CD4-positive, alpha-beta T cell (primary cell): Measurements from ENCODE around the gene ATP8B3. TPM values are rescaled to one million over a fixed set of nuclear protein-coding genes. Genes with fewer than 3 reads are reported as not detected.

ENCODE experiments used
- ATAC-seq: fragments of 200-7000 bp; cut with Tn5 transposase; one replicate; pipeline ENCODE4 v1.10.0; 2022; ENCODE audit warnings: mild to moderate bottlenecking; ENCODE audit not compliant: poor library complexity
- CTCF ChIA-PET: fragments of 350-600 bp; sonication (Branson Sonifier 250); formaldehyde crosslinking; loops from one replicate; lab custom pipeline; 2021; ENCODE audit warnings: antibody characterized with exemption, inconsistent platforms; lab: Charles Lee
- POLR2A ChIA-PET: fragments of 350-600 bp; sonication (Branson Sonifier 250); formaldehyde crosslinking; loops from one replicate; lab custom pipeline; 2021; ENCODE audit warnings: antibody characterized with exemption, inconsistent platforms; lab: Charles Lee
- DNase-seq, 14 experiments: peaks; one replicate each; pipeline ENCODE4 v3.0.0-alpha.2; 2013 to 2020; ENCODE audit warnings: mixed read lengths in 2 of 14
- H3K27ac ChIP-seq, 2 donors: one replicate each; pipeline versions ENCODE4 v1.5.1 to v1.7.0; 2013; ENCODE audit warnings: low read length in 2 of 2, low read depth in 1 of 2, mild to moderate bottlenecking in 1 of 2
- H3K27me3 ChIP-seq, 2 experiments: 1 replicate in 1 of 2; 2 replicates in 1 of 2; pipeline versions ENCODE4 v1.6.1 to v1.7.0; 2013; ENCODE audit warnings: low read length in 2 of 2, control low read depth in 1 of 2, mild to moderate bottlenecking in 1 of 2, moderate library complexity in 1 of 2; ENCODE audit not compliant: insufficient read depth in 2 of 2, control insufficient read depth in 1 of 2
- H3K36me3 ChIP-seq: one replicate; pipeline ENCODE4 v1.6.1; 2013; ENCODE audit warnings: low read length, control low read depth; ENCODE audit not compliant: insufficient read depth
- H3K4me1 ChIP-seq: one replicate; pipeline ENCODE4 v1.6.1; 2013; ENCODE audit warnings: low read length, control low read depth; ENCODE audit not compliant: insufficient read depth
- H3K4me3 ChIP-seq: one replicate; pipeline ENCODE4 v1.5.1; 2013; ENCODE audit warnings: mild to moderate bottlenecking, low read length, moderate library complexity
- H3K9me3 ChIP-seq, 2 experiments: 1 replicate in 1 of 2; 2 replicates in 1 of 2; pipeline versions ENCODE4 v1.6.1 to v1.7.0; 2013; ENCODE audit warnings: low read length in 2 of 2, mild to moderate bottlenecking in 2 of 2, control low read depth in 1 of 2, moderate library complexity in 1 of 2; ENCODE audit not compliant: control insufficient read depth in 1 of 2, insufficient read depth in 1 of 2
- H3K27ac Mint-ChIP-seq: one replicate; pipeline ENCODE4 v1.8.0; 2020; ENCODE audit warnings: mixed read lengths
- H3K27me3 Mint-ChIP-seq: one replicate; pipeline ENCODE4 v1.8.0; 2021; ENCODE audit warnings: mixed read lengths
- H3K36me3 Mint-ChIP-seq: one replicate; pipeline ENCODE4 v1.8.0; 2021; ENCODE audit warnings: low read depth, mixed read lengths
- H3K4me1 Mint-ChIP-seq: one replicate; pipeline ENCODE4 v1.8.0; 2021; ENCODE audit warnings: low read depth, mixed read lengths
- H3K4me3 Mint-ChIP-seq: one replicate; pipeline ENCODE4 v1.8.0; 2020; ENCODE audit warnings: mild to moderate bottlenecking, mixed read lengths
- H3K9me3 Mint-ChIP-seq: one replicate; pipeline ENCODE4 v1.8.0; 2020; ENCODE audit warnings: mixed read lengths
- intact Hi-C, 2 experiments: fragments of 100-400 bp; cut with DNase I in 1 of 2; cut with micrococcal nuclease in 1 of 2; formaldehyde crosslinking; loops; one replicate each; pipeline versions ENCODE4 v1.15.1 to v1.9.0; 2023 to 2025; cut with DNase I, micrococcal nuclease
- total RNA-seq, 174 experiments: library from RNA in 2 of 174; stranded (reverse) in 2 of 174; gene quantifications; one replicate each; pipeline ENCODE4 v1.2.3 and lab custom pipeline; 2021 to 2026
- TF ChIP-seq, protein P1 (sequence below): fragments of 200-600 bp; IDR thresholded peaks from one replicate; pipeline ENCODE4 v1.8.0; 2022; ENCODE audit warnings: antibody characterized with exemption, mild to moderate bottlenecking

ATP8B3 gene
- total RNA-seq, 2 experiments from 2014 or later, result 2.5 to 3.2 TPM

DNA sequence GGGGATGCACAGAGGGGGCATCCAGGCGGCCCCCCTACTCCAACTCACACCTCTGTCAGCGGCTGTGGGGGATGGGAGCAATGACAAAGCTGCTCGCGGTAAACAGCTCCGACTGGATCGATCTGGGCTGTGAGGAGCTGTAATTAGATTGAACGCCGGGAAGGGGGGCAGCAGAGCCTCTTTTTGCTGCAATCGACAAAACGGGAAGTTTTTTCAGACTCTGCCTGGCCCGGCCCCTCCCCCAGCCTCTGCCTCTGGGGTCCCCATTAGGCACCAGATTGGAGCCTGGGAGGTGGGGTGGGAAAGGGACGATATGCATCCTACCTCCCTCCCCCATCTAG, 42.5 kb downstream of the ATP8B3 start:
- H3K36me3 ChIP-seq, result no peaks in the 10 kb centered on the region
- H3K27me3 Mint-ChIP-seq, result peaks cover 87% of the 10 kb centered on the region
- H3K9me3 Mint-ChIP-seq, result peaks cover 11% of the 10 kb centered on the region
- DNase-seq (no peak), ATAC-seq (no peak)
- ChIA-PET CTCF (interaction anchor here (2.1 kb wide), 1 partner anchor 223 kb away, joined by 8 read pairs; no protein-coding TSS in a partner anchor), POLR2A (no interaction called here)
- intact Hi-C loops, result no loop called here
- H3K4me3 Mint-ChIP-seq, result no peak overlapping the region
- no peaks in the 10 kb centered on the region for H3K36me3 Mint-ChIP-seq
- TF ChIP-seq, protein P1, sequence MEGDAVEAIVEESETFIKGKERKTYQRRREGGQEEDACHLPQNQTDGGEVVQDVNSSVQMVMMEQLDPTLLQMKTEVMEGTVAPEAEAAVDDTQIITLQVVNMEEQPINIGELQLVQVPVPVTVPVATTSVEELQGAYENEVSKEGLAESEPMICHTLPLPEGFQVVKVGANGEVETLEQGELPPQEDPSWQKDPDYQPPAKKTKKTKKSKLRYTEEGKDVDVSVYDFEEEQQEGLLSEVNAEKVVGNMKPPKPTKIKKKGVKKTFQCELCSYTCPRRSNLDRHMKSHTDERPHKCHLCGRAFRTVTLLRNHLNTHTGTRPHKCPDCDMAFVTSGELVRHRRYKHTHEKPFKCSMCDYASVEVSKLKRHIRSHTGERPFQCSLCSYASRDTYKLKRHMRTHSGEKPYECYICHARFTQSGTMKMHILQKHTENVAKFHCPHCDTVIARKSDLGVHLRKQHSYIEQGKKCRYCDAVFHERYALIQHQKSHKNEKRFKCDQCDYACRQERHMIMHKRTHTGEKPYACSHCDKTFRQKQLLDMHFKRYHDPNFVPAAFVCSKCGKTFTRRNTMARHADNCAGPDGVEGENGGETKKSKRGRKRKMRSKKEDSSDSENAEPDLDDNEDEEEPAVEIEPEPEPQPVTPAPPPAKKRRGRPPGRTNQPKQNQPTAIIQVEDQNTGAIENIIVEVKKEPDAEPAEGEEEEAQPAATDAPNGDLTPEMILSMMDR, result no peak
- H3K4me1 ChIP-seq, result peaks cover 9% of the 10 kb centered on the region
- H3K27ac Mint-ChIP-seq, result no peak overlapping the region
- no peak overlapping the region for H3K27ac ChIP-seq
- no peak overlapping the region for H3K4me3 ChIP-seq
- H3K9me3 ChIP-seq, result peaks cover 15 to 54% of the 10 kb centered on the region in 2 experiments
- H3K4me1 Mint-ChIP-seq, result no peaks in the 10 kb centered on the region
- peaks cover 78 to 88% of the 10 kb centered on the region in 2 experiments for H3K27me3 ChIP-seq

DNA sequence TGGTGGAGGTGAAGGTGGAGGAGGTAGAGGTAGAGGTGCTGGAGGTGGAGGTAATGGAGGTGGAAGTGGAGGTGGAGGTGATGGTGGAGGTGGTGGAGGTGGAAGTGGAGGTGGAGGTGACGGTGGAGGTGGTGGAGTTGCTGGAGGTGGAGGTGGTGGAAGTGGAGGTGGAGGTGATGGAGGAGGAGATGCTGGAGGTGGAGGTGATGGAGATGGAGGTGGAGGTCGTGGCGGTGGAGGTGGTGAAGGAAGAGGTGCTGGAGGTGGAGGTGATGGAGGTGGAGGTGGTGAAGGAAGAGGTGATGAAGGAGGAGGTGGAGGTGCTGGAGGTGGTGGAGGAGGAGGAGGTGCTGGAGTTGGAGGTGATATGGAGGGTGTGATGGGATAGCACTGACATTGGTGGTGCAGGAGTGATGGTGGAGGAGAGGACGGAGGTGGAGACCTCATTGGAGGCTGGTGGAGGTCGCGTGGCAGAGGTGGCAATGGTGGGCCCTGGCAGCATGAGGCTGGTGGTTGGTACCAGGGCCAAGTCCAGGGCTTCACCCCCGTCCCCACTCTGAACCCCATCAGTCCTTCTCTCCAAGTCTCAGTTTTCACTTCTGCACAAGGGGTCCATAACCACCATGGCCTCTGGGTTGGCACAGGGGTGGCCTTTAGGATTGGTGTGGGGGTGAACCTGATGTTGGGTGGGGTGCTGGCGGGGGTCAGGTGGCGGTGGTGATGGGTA, 43.0 kb downstream of the ATP8B3 start:
- no peaks in the 10 kb centered on the region for H3K36me3 ChIP-seq
- DNase-seq (no peak), ATAC-seq (no peak)
- peaks cover 77 to 88% of the 10 kb centered on the region in 2 experiments for H3K27me3 ChIP-seq
- TF ChIP-seq, protein P1, result no peak
- H3K4me3 Mint-ChIP-seq, result no peak overlapping the region
- CTCF ChIA-PET, result no interaction called here
- POLR2A ChIA-PET, result no interaction called here
- H3K27me3 Mint-ChIP-seq, result peaks cover 87% of the 10 kb centered on the region
- H3K27ac ChIP-seq, result no peak overlapping the region
- H3K9me3 ChIP-seq, result peaks cover 15 to 51% of the 10 kb centered on the region in 2 experiments
- H3K9me3 Mint-ChIP-seq, result peaks cover 11% of the 10 kb centered on the region
- H3K36me3 Mint-ChIP-seq, result no peaks in the 10 kb centered on the region
- peaks cover 9% of the 10 kb centered on the region for H3K4me1 ChIP-seq
- intact Hi-C loops, result no loop called here
- H3K27ac Mint-ChIP-seq, result no peak overlapping the region
- no peak overlapping the region for H3K4me3 ChIP-seq
- no peaks in the 10 kb centered on the region for H3K4me1 Mint-ChIP-seq

DNA sequence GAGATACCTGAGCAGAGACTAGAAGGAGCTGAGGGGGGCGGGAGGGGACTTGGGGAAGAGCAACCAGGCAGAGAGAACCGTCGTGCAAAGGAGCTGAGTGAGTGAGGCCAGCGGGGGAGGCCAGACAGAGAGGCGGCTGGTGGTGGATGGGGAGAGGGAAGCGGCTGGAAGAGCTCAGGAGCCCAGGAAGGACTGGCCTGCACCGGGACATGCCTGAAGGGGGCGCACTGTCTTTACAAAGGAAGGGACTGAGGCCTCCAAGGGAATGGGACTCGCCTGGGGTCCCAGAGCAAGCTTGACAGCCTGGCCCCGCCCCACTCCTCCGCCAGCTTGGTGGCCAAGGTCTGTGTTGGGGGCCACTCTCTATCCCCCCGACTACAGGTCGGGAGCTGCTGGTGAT, 43.8 kb downstream of the ATP8B3 start:
- Mint-ChIP-seq H3K27ac (no peak overlapping the region), H3K27me3 (peaks cover 87% of the 10 kb centered on the region), H3K9me3 (peaks cover 11% of the 10 kb centered on the region), H3K4me1 (no peaks in the 10 kb centered on the region), H3K4me3 (no peak overlapping the region), H3K36me3 (no peaks in the 10 kb centered on the region)
- H3K9me3 ChIP-seq, result peaks cover 15 to 46% of the 10 kb centered on the region in 2 experiments
- peaks cover 9% of the 10 kb centered on the region for H3K4me1 ChIP-seq
- DNase-seq (no peak), ATAC-seq (no peak)
- TF ChIP-seq, protein P1, result no peak
- H3K27ac ChIP-seq, result no peak overlapping the region
- CTCF ChIA-PET, result no interaction called here
- no peaks in the 10 kb centered on the region for H3K36me3 ChIP-seq
- intact Hi-C loops, result no loop called here
- H3K4me3 ChIP-seq, result no peak overlapping the region
- H3K27me3 ChIP-seq, result peaks cover 77 to 88% of the 10 kb centered on the region in 2 experiments
- POLR2A ChIA-PET, result no interaction called here
